AG10803 (cell line): ENCODE measurements around the gene DNAJB5.

Experiments used
- DNase-seq: peaks from one replicate; pipeline ENCODE4 v3.0.0; 2010; ENCODE audit warnings: low read depth
- H3K4me3 ChIP-seq: 2 replicates; pipeline ENCODE4 v1.5.1; 2011; ENCODE audit warnings: mild to moderate bottlenecking, low read length, control low read depth
- CTCF ChIP-seq: conservative IDR thresholded peaks from 2 replicates; pipeline ENCODE4 v1.5.1; 2011; ENCODE audit warnings: mild to moderate bottlenecking, low read length, control low read depth, inconsistent platforms

The DNAJB5 gene

DNA sequence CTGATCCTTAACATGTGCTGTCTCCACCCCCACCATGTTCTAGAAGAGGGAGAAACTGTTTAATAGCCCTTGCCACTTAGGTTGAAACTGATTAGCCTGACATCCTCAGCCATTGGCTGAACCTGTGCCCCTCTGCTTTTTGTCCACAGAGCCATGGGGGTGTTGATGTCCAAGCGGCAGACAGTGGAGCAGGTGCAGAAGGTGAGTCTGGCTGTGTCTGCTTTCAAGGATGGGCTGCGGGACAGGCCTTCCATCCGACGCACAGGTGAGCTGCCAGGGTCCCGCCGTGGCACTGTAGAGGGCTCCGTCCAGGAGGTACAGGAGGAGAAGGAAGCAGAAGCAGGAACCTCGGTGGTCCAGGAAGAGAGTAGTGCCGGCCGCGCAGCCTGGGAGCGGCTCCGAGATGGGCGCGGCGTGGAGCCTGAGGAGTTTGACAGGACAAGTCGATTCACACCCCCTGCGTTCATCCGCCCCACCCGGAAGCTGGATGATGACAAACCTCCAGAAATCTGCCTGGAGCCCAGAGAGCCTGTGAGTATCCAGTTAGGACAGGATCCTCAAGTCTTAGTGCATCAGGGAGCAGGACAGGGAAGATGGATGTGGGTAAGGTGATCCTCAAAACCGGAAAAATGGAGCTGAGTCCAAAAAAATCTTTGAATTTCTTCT is 18.3 kb upstream of the DNAJB5 start:
- no peak overlapping the region for H3K4me3 ChIP-seq
- TF ChIP-seq CTCF: no peak
- no peak for DNase-seq

DNA sequence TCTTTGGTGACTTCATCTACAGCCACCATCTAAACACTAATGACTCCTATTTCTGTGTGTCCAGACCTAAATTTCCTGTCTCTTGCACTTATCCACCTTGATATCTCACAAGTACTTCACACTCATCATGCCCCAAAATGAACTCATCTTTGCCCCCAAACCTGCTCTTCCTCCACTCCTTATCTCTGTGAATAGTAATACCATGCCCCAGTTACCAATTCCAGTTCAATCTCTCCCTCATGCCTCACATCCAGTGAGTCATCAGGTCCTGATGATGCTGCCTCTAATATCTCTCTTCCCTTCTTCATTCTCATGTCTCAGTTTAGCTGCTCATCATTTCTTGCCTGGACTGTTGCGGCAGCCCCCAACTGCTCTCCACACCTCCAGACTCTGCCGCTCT is 14.9 kb upstream of the DNAJB5 start:
- no peak for DNase-seq
- no peak for TF ChIP-seq CTCF
- H3K4me3 ChIP-seq: no peak overlapping the region

DNA sequence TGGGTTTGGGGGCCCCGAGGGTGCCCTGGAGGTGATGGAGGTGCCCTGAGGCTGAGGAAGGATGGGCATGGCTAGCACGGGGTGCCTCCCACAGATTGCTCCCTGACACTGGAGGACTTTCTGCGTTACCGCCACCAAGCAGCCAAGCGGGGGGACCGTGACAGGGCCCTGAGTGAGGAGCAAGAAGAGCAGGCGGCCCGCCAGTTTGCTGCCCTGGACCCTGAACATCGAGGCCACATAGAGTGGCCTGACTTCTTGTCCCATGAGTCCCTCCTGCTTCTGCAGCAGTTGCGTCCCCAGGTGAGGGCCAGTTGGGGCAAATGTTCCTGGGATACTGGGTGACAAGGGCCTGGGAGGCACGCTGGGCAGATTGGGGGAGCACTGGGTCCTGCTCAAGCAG is 13.1 kb upstream of the DNAJB5 start:
- no peak for TF ChIP-seq CTCF
- no peak for DNase-seq
- H3K4me3 ChIP-seq: no peak overlapping the region

- no peak overlapping the region for H3K4me3 ChIP-seq
- TF ChIP-seq CTCF: no peak
- no peak for DNase-seq
Observed at GRCh38 chr9:34976992-34977391, 12.6 kb upstream of the DNAJB5 start.

DNA sequence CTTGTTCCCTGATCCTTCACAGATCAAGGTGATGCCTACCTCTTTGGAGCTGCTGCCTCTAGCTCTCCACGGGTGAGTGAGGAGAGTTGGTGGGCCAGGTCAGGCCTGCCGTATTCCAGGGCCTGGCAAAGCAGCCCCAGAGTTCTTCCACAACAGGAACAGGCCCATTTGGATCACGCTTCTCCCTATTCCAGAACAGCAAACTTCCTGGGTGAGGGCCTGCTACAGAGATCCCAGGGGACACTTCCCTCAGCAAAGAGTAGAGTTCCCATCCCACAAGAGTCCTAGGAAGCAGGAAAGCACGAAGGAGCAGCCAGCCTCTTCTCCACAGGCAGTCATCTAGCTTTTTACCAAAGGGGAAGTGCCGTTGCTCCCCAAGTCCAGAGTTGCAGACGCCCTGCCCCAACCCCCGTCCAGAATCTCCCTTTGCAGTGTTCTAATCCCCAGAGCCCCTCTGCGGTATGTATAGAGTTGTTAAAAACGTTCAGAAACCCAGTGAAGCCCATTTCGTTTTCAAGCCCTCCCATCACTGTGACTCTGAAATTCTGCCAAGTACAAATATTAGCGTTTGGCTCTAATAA is 9.3 kb upstream of the DNAJB5 start:
- DNase-seq: no peak
- no peak overlapping the region for H3K4me3 ChIP-seq
- no peak for TF ChIP-seq CTCF

DNA sequence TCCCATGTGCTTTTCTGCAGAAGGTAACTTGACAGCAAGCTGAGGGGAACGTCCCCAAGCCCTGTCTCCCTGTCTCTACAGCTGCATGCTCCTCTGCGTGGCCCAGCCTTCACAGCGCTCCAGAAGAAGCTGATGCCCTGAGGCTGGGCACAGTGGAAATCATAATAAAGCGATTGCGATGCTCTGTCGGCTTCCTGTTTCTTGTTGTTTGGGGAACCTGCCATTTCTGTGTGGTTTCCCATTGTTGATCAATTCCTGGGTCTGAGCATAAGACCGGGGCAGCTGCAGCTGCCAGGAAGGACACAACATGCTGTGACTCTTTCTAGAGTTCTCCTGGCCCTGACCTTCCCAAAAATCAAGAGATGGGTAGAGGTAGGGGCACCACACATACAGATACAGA is 7.2 kb upstream of the DNAJB5 start:
- H3K4me3 ChIP-seq: no peak overlapping the region
- DNase-seq: no peak
- TF ChIP-seq CTCF: no peak

GRCh38 chr9:34983209-34983608 is 6.3 kb upstream of the DNAJB5 start:
- no peak overlapping the region for H3K4me3 ChIP-seq
- DNase-seq: no peak
- TF ChIP-seq CTCF: no peak
